ENCODE data around the gene CROCC2.

DNA sequence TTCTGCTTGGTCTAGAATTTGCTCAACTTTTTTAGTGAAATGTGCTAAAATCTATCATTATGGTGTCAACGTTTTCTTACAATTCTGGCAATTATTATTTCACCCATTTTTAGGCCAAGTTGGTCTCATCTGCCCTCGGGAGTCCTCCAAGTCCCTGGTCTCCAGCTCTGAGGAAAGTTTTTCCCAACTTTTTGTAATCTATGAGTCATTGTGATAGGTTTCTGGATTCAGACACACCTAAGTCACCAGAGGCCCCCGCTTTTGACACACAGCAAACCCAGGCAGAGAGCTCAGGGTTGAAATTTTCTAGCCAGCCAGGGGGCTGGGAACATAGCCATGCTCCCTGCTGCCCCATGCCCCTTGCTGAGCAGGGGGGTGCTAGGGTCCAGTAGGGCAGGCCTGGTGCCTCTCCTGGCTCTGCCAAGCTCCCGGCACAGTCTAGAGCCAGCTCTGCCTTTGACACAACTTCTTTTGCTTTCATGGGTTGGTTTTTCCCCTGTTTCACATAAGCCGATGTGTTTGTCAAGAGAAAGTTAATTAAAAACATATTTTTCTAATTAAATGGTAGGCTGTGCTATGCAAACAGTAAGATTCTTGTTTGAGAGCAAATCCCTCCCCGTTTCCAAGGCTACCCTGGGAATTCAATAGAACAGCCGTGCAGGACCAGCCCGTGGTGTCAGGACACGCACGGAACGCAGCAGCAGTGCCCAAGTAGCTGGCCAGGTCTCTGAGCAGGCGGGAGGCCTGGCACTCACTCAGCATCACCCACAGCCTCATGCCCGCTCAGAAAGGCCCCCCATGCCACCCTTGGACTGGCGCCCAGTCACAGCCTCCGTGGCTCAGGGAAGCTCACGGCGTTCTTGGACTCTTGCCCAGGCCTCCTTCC lies 66.7 kb downstream of the CROCC2 start:
- TF ChIP-seq, protein P1, sequence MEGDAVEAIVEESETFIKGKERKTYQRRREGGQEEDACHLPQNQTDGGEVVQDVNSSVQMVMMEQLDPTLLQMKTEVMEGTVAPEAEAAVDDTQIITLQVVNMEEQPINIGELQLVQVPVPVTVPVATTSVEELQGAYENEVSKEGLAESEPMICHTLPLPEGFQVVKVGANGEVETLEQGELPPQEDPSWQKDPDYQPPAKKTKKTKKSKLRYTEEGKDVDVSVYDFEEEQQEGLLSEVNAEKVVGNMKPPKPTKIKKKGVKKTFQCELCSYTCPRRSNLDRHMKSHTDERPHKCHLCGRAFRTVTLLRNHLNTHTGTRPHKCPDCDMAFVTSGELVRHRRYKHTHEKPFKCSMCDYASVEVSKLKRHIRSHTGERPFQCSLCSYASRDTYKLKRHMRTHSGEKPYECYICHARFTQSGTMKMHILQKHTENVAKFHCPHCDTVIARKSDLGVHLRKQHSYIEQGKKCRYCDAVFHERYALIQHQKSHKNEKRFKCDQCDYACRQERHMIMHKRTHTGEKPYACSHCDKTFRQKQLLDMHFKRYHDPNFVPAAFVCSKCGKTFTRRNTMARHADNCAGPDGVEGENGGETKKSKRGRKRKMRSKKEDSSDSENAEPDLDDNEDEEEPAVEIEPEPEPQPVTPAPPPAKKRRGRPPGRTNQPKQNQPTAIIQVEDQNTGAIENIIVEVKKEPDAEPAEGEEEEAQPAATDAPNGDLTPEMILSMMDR (IDR thresholded peaks at IDR 0.05), result no peak
- no peak for TF ChIP-seq POLR2A (IDR thresholded peaks at IDR 0.05)
